Spinal cord (tissue), 10 donors: ENCODE data around the gene PARD3B. TPM values are rescaled to one million over a fixed set of nuclear protein-coding genes. Genes with fewer than 3 reads are reported as not detected.

Experiments
- DNase-seq, 6 donors: peaks; one replicate each; pipeline versions ENCODE4 v3.0.0 to v3.0.0-alpha.2; 2013 to 2015; ENCODE audit warnings: low spot score in 6 of 6, low read depth in 4 of 6
- H3K27ac ChIP-seq: one replicate; pipeline ENCODE4 v1.5.1; 2013; ENCODE audit warnings: low read depth, low read length, control low read depth
- H3K27me3 ChIP-seq: one replicate; pipeline ENCODE4 v1.6.1; 2013; ENCODE audit warnings: low read length; ENCODE audit not compliant: control insufficient read depth, insufficient read depth
- H3K36me3 ChIP-seq: one replicate; pipeline ENCODE4 v1.6.1; 2013; ENCODE audit warnings: low read length; ENCODE audit not compliant: control insufficient read depth, insufficient read depth
- H3K4me1 ChIP-seq: one replicate; pipeline ENCODE4 v1.6.1; 2013; ENCODE audit warnings: low read length; ENCODE audit not compliant: control insufficient read depth, insufficient read depth
- H3K4me3 ChIP-seq: one replicate; pipeline ENCODE4 v1.5.1; 2013; ENCODE audit warnings: low read depth, low read length, control low read depth
- H3K9me3 ChIP-seq: one replicate; pipeline ENCODE4 v1.6.1; 2013; ENCODE audit warnings: low read length; ENCODE audit not compliant: control insufficient read depth, insufficient read depth
- WGBS: methylation state at CpG from one replicate; pipeline ENCODE4 v1.1.5; 2013; ENCODE audit warnings: missing lambda C conversion rate; ENCODE audit not compliant: insufficient coverage; 5-methylcytosine and 5-hydroxymethylcytosine counted together
- polyA plus RNA-seq, 2 donors: library from polyadenylated mRNA; unstranded; fragments of 120-200 nt; gene quantifications; one replicate each; pipeline ENCODE4 v1.2.1, GENCODE V29; 2013; ENCODE audit not compliant: insufficient read length in 2 of 2
- total RNA-seq, 2 donors: library from RNA; depleted of rRNA in 1 of 2; stranded (reverse); fragments of 120-200 nt in 1 of 2; fragments of >200 nt in 1 of 2; gene quantifications; one replicate each; pipeline versions ENCODE4 v1.2.3 to v1.2.4, GENCODE V29; 2013 to 2014
- donor health status: healthy.

PARD3B gene
- total and polyA plus RNA-seq, 4 donors: 10.8 to 34.6 (median 22.1) TPM

GRCh38 chr2:204635478-204635877, 90.2 kb downstream of the PARD3B start:
- Histone ChIP-seq H3K36me3 (no peaks in the 10 kb centered on the region), H3K27me3 (no peaks in the 10 kb centered on the region), H3K4me1 (no peaks in the 10 kb centered on the region), H3K9me3 (no peaks in the 10 kb centered on the region), H3K27ac (no peak overlapping the region), H3K4me3 (no peak overlapping the region)
- no peak for DNase-seq
- WGBS: no CpG with 5 or more reads among the region's 3 CpGs

- no CpG with 5 or more reads among the region's 4 CpGs for WGBS
- Histone ChIP-seq H3K27me3 (no peaks in the 10 kb centered on the region), H3K27ac (no peak overlapping the region), H3K4me1 (no peaks in the 10 kb centered on the region), H3K36me3 (no peaks in the 10 kb centered on the region), H3K9me3 (no peaks in the 10 kb centered on the region), H3K4me3 (no peak overlapping the region)
- no peak for DNase-seq
Measured at GRCh38 chr2:204638471-204639194, 93.4 kb downstream of the PARD3B start.

- Histone ChIP-seq H3K4me1 (no peaks in the 10 kb centered on the region), H3K27ac (no peak overlapping the region), H3K36me3 (no peaks in the 10 kb centered on the region), H3K9me3 (no peaks in the 10 kb centered on the region), H3K27me3 (no peaks in the 10 kb centered on the region), H3K4me3 (no peak overlapping the region)
- DNase-seq: no peak
- WGBS: 100% methylated on average over 3 of the region's 4 CpGs
Measured at GRCh38 chr2:204643326-204643725, 98.1 kb downstream of the PARD3B start.

GRCh38 chr2:204645018-204645773, 99.9 kb downstream of the PARD3B start:
- no peaks in the 10 kb centered on the region for H3K36me3 ChIP-seq
- no peaks in the 10 kb centered on the region for H3K27me3 ChIP-seq
- no peak overlapping the region for H3K4me3 ChIP-seq
- H3K4me1 ChIP-seq: no peaks in the 10 kb centered on the region
- H3K9me3 ChIP-seq: no peaks in the 10 kb centered on the region
- DNase-seq: no peak
- WGBS: no CpG with 5 or more reads among the region's 1 CpG
- no peak overlapping the region for H3K27ac ChIP-seq

- Histone ChIP-seq H3K4me3 (no peak overlapping the region), H3K36me3 (no peaks in the 10 kb centered on the region), H3K27me3 (no peaks in the 10 kb centered on the region), H3K4me1 (no peaks in the 10 kb centered on the region), H3K27ac (no peak overlapping the region), H3K9me3 (no peaks in the 10 kb centered on the region)
- no peak for DNase-seq
Measured at GRCh38 chr2:204647626-204648025, 102.4 kb downstream of the PARD3B start.

GRCh38 chr2:204650611-204651010, 105.3 kb downstream of the PARD3B start:
- no peak overlapping the region for H3K27ac ChIP-seq
- H3K9me3 ChIP-seq: no peaks in the 10 kb centered on the region
- H3K4me3 ChIP-seq: no peak overlapping the region
- DNase-seq: no peak
- H3K36me3 ChIP-seq: no peaks in the 10 kb centered on the region
- no peaks in the 10 kb centered on the region for H3K4me1 ChIP-seq
- no peaks in the 10 kb centered on the region for H3K27me3 ChIP-seq

GRCh38 chr2:204652063-204652462, 106.8 kb downstream of the PARD3B start:
- H3K9me3 ChIP-seq: no peaks in the 10 kb centered on the region
- no peaks in the 10 kb centered on the region for H3K36me3 ChIP-seq
- H3K4me3 ChIP-seq: no peak overlapping the region
- no peak for DNase-seq
- no peak overlapping the region for H3K27ac ChIP-seq
- no peaks in the 10 kb centered on the region for H3K4me1 ChIP-seq
- H3K27me3 ChIP-seq: no peaks in the 10 kb centered on the region
- 96% methylated on average over 4 of the region's 4 CpGs for WGBS

GRCh38 chr2:204654669-204655068, 109.4 kb downstream of the PARD3B start:
- Histone ChIP-seq H3K27ac (no peak overlapping the region), H3K36me3 (no peaks in the 10 kb centered on the region), H3K27me3 (no peaks in the 10 kb centered on the region), H3K4me3 (no peak overlapping the region), H3K9me3 (no peaks in the 10 kb centered on the region), H3K4me1 (no peaks in the 10 kb centered on the region)
- no peak for DNase-seq
- 57% methylated on average over 1 of the region's 1 CpG for WGBS

GRCh38 chr2:204655101-204655500, 109.8 kb downstream of the PARD3B start:
- H3K4me1 ChIP-seq: no peaks in the 10 kb centered on the region
- no peak for DNase-seq
- no peak overlapping the region for H3K27ac ChIP-seq
- no CpG with 5 or more reads among the region's 2 CpGs for WGBS
- H3K36me3 ChIP-seq: no peaks in the 10 kb centered on the region
- H3K9me3 ChIP-seq: no peaks in the 10 kb centered on the region
- H3K4me3 ChIP-seq: no peak overlapping the region
- H3K27me3 ChIP-seq: no peaks in the 10 kb centered on the region

- no peaks in the 10 kb centered on the region for H3K27me3 ChIP-seq
- DNase-seq: no peak
- no peaks in the 10 kb centered on the region for H3K36me3 ChIP-seq
- whole genome bisulfite sequencing: 80% methylated on average over 2 of the region's 3 CpGs
- no peak overlapping the region for H3K27ac ChIP-seq
- no peaks in the 10 kb centered on the region for H3K4me1 ChIP-seq
- no peak overlapping the region for H3K4me3 ChIP-seq
- H3K9me3 ChIP-seq: no peaks in the 10 kb centered on the region
Measured at GRCh38 chr2:204655626-204656025, 110.4 kb downstream of the PARD3B start.
